Subcutaneous adipose tissue (tissue), 4 donors: ENCODE data around the gene MAPK13. TPM values are rescaled to one million over a fixed set of nuclear protein-coding genes. Genes with fewer than 3 reads are reported as not detected.

Experiments
- total RNA-seq, 4 donors: library from RNA; depleted of rRNA; stranded (reverse); fragments of >200 nt; gene quantifications; one replicate each; pipeline ENCODE4 v1.1.0, GENCODE V29; 2016
- TF ChIP-seq, protein P1 (sequence below): fragments of 450-650 bp; IDR thresholded peaks from one replicate; pipeline ENCODE4 v1.5.1; 2016; ENCODE audit warnings: low read depth, mild to moderate bottlenecking, control low read depth, antibody characterized with exemption, moderate library complexity

The MAPK13 gene
- total RNA-seq, 4 donors from 2014 or later, result 2.6 to 24.6 (median 7.0) TPM

DNA sequence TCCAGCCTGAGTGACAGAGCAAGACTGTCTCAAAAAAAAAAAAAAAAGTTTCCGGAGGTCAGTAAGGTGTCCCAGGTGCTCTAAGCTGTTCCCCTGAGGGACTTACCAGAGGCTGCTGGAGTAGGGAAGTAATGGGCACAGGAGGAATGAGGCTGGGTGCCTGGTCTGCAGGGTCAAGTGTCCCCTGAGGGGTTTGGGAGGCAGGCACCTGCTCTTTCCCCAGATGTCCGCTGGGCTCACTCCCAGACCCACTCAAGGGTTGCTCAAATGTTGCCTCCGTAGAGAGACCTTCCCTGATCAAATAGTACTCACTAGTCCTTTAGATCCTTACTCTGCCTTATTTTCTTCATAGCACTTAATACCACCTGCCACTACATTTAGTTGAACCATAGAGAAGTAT lies 5.4 kb upstream of the MAPK13 start:
- TF ChIP-seq, protein P1, sequence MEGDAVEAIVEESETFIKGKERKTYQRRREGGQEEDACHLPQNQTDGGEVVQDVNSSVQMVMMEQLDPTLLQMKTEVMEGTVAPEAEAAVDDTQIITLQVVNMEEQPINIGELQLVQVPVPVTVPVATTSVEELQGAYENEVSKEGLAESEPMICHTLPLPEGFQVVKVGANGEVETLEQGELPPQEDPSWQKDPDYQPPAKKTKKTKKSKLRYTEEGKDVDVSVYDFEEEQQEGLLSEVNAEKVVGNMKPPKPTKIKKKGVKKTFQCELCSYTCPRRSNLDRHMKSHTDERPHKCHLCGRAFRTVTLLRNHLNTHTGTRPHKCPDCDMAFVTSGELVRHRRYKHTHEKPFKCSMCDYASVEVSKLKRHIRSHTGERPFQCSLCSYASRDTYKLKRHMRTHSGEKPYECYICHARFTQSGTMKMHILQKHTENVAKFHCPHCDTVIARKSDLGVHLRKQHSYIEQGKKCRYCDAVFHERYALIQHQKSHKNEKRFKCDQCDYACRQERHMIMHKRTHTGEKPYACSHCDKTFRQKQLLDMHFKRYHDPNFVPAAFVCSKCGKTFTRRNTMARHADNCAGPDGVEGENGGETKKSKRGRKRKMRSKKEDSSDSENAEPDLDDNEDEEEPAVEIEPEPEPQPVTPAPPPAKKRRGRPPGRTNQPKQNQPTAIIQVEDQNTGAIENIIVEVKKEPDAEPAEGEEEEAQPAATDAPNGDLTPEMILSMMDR, result no peak

DNA sequence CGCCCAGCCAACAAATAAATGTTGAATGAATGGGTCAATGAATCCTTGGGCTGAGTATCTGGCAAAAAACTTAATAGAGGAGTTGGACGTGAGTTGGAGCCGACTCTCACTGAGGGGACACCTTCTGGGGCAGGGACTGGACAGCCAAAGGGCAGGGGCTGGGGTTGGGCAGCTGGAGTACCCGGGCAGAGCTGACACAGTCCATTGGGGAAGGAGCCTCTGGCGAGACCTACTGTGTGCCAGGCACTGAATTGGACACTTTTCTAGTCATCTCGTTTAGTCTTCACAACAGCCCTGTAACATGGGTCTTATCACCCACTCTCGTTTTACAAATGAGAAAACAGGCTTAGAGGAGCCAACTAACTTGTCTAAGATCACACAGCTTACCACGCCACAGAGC lies 4.7 kb upstream of the MAPK13 start:
- TF ChIP-seq, protein P1, result no peak

DNA sequence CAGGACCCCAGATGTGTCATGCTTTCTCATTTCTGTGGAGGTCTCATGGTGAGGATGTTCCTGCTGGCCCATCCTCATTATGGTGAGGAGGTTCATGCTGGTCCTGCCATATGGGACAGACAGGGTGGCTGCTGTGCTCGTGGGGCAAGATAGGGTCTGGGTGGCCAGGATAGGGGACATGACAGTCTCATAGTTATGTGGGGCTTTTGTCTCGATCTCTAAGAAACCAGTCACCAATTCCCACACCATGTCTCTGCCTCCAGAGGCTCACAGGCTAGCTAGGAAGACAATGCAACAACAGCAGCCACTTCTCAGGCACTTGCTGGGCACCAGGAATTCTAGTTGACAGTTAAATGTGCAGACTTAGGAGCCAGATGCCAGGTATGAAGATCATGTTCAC lies 4.2 kb upstream of the MAPK13 start:
- TF ChIP-seq, protein P1, result no peak

DNA sequence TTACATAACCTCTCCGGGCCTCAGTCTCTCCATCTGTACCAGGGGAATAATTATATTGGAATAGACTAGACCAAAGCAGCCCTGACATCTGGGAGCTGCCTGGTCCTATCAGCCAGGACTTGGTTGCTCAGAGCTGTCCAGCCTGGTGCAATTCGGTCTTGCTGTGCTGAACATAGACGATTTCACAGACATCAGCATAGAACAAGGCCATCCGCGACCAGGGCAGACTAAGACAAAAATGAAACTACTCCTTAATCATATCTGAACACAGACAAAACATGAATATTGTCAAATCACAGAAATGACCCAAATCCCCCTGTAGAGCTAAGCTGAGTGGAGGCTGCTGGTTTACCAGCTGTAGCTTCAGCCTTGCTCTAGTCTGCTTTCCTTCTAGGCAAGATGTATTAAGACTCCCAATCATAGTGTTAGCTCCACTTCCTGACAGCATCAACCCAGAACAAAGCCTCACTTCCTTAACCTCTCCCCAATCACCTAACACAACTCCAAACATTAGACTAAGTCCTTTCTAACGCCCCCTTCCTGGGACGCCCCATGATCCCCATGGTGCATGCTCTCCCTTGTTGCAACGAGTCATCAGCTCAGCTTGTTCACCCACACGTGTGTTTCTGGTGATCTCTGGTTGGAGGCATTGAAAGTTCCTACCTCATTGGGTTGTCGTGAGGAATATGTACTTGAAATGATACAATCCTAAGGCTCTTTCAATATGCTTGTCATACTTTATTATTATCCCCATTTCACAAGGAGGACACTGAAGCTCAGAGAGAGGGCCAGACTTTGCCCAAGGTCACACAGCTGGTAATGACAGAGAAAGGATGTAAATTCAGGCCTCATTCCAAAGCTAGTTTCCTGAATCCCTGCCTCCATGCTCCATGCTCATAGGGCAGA lies 3.5 kb upstream of the MAPK13 start:
- TF ChIP-seq, protein P1, result no peak

DNA sequence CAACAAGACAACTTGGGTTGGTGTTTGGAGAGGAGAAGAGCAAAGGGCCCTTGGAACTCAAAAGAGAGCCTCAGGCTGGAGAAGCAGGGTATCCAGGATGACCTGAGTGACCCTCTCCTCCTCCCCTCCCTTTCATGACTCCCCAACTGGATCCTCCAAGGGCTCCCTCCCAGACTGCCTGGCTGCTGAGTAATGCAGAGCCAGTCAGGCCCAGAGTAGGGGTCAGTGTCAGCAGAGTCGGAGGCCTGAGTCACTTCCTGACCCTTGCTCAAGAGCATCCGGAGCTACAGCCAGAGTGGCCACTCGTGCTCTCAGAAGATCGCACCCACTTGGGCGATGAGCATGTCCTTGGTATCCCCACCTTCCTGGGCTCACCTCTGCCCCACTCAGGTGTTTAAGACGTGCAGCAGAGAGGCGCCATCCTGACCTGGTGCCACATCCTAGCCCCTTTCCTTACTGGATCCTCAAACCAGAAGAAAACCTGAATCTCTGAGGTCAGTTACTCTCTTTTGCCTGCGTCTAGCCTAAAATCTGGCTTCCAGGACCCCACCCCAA lies 2.8 kb upstream of the MAPK13 start:
- TF ChIP-seq, protein P1, result no peak

DNA sequence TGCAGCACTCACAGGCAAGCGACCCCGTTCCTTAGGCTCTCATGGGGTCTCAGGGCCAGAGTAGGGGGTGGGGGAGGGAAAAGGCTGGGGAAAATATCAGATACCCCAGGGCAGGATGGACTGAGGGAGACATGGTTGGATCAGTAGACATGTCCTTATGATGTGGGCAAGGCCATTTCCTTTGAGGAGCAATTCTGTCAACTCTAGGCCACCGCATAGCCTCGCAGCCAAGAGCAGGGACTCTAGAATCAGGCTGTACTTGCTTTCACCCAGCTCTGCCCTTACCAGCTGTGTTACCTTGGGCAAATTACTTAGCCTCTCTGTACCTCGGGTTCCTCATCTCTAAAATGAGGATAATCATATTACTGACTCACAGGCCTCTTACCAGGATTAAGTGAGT lies 2.2 kb upstream of the MAPK13 start:
- TF ChIP-seq, protein P1, result no peak

DNA sequence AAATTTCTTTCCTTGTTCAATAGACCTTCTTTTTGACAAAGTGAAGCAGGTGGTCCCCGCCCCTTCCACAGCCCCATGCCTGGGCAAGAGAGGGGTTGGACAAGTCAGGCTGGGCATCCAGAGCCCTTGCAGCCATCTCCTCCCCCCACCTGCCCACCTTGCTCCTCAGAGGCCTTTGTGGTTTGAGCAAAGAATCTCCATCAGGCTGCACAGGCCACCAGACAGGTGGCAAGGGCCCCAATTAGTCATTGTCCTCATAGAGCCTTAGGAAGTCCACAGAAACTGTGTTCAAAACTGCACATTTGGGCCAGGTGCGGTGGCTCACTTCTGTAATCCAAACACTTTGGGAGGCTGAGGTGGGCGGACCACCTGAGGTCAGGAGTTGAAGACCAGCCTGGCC lies 1.5 kb upstream of the MAPK13 start:
- TF ChIP-seq, protein P1, result no peak
